Adrenal gland (tissue), 12 donors: ENCODE data around the gene VGLL3. TPM values are rescaled to one million over a fixed set of nuclear protein-coding genes. Genes with fewer than 3 reads are reported as not detected.
"Not testable (repeated sequence)": the region's sequence is repeated elsewhere in the genome, so short reads cannot be mapped to it uniquely, and the experiment has no call there.

Experiments
- DNase-seq, 7 donors: peaks; one replicate each; pipeline ENCODE4 v3.0.0-alpha.2; 2019 to 2020
- H3K27ac ChIP-seq, 5 donors: fragments of 200-600 bp; sonication (generic) in 4 of 5; 1 replicate in 3 of 5; 2 replicates in 2 of 5; pipeline versions ENCODE4 v1.5.1 to v1.8.0; 2016 to 2020; ENCODE audit warnings: mild to moderate bottlenecking in 1 of 5
- H3K27me3 ChIP-seq: fragments of 200-600 bp; 2 replicates; pipeline ENCODE4 v1.8.0; 2021
- H3K36me3 ChIP-seq, 2 donors: fragments of 200-600 bp; replicated peaks in 1 of 2; 1 replicate in 1 of 2; 2 replicates in 1 of 2; pipeline versions ENCODE4 v1.5.1 to v1.8.0; 2018 to 2022
- H3K4me1 ChIP-seq, 2 donors: fragments of 200-600 bp; replicated peaks in 1 of 2; 1 replicate in 1 of 2; 2 replicates in 1 of 2; pipeline versions ENCODE4 v1.5.1 to v1.8.0; 2018 to 2021
- H3K4me3 ChIP-seq, 4 donors: fragments of 200-600 bp; sonication (generic) in 3 of 4; one replicate each; pipeline ENCODE4 v1.5.1; 2016 to 2018
- H3K9me3 ChIP-seq, 3 donors: fragments of 200-600 bp; sonication (generic) in 1 of 3; replicated peaks in 1 of 3; 1 replicate in 2 of 3; 2 replicates in 1 of 3; pipeline versions ENCODE4 v1.5.1 to v1.8.0; 2016 to 2021
- CTCF ChIP-seq, 6 experiments: fragments of 450-650 bp in 4 of 6; fragments of 200-600 bp in 2 of 6; sonication (generic) in 1 of 6; IDR thresholded peaks; 1 replicate in 5 of 6; 2 replicates in 1 of 6; pipeline versions ENCODE4 v1.5.1 to v1.8.0; 2016 to 2021; ENCODE audit warnings: antibody characterized with exemption in 6 of 6, mild to moderate bottlenecking in 2 of 6, moderate library complexity in 1 of 6
- POLR2A ChIP-seq, 2 donors: fragments of 450-650 bp; IDR thresholded peaks; one replicate each; pipeline ENCODE4 v1.6.1; 2017; ENCODE audit warnings: antibody characterized with exemption in 2 of 2, mild to moderate bottlenecking in 2 of 2, moderate library complexity in 1 of 2
- WGBS, 4 donors: extraction: QIAGEN DNeasy Blood & Tissue Kit in 2 of 4; methylation state at CpG; one replicate each; pipeline versions ENCODE4 v1.1.5 to v1.1.7; 2013 to 2017; 5-methylcytosine and 5-hydroxymethylcytosine counted together
- intact Hi-C, 2 donors: fragments of 100-400 bp; cut with DNase I; formaldehyde crosslinking; loops; one replicate each; pipeline versions ENCODE4 v1.14.1 to v1.15.0; 2022 to 2023
- polyA plus RNA-seq, 3 donors: library from polyadenylated mRNA; stranded (reverse); fragments of 200-250 nt in 2 of 3; fragments of 350-450 nt in 1 of 3; fragmentation: Illumina TruSeq in 1 of 3; extraction: RNeasy Lipid Tissue Mini Kit (QIAGEN cat#74804) in 1 of 3; gene quantifications; one replicate each; pipeline ENCODE4 v1.2.3, GENCODE V29; 2013 to 2014
- total RNA-seq, 9 donors: library from RNA; depleted of rRNA in 4 of 9; stranded (reverse); fragments of >200 nt in 4 of 9; fragments of 120-200 nt in 1 of 9; fragmentation: NEBNext Ultra II Directional in 1 of 9; extraction: Animal tissue kit (Norgen Biotek cat#: 25700) in 1 of 9; gene quantifications; one replicate each; pipeline versions ENCODE4 v1.1.0 to v1.2.4, GENCODE V29; 2013 to 2023
- donor health status: healthy with polysubstance abuse.
- donor health status: Bipolar disorder and iron deficiency.
- donor health status: DM: yes; HTN: yes; CAD: no.
- donor health status: DM: no; HTN: no; CAD: no.
- donor health status: DM: no; HTN: no; CAD: no.
- donor health status: DM: yes; HTN: yes; CAD: no.

VGLL3 gene
- total and polyA plus RNA-seq, 12 donors, result 1.3 to 20.5 (median 3.9) TPM

- 50 to 67% (median 55%) methylated on average over 1 of the region's 1 CpG for WGBS, 4 donors
- Histone ChIP-seq H3K4me3 (no peak overlapping the region), H3K27ac (no peak overlapping the region), H3K9me3 (no peaks in the 10 kb centered on the region), H3K4me1 (no peaks in the 10 kb centered on the region), H3K27me3 (no peaks in the 10 kb centered on the region), H3K36me3 (no peaks in the 10 kb centered on the region)
- TF ChIP-seq POLR2A (IDR thresholded peaks at IDR 0.05) (no peak), CTCF (IDR thresholded peaks at IDR 0.05) (no peak)
- DNase-seq, result no peak
- intact Hi-C loops, result no loop called here
Measured at GRCh38 chr3:87033205-87033604, 42.3 kb upstream of the VGLL3 start.

GRCh38 chr3:87025661-87026645, 35.0 kb upstream of the VGLL3 start:
- no peak for DNase-seq
- intact Hi-C loops, result no loop called here
- Histone ChIP-seq H3K36me3 (no peaks in the 10 kb centered on the region), H3K9me3 (no peaks in the 10 kb centered on the region), H3K4me1 (no peaks in the 10 kb centered on the region), H3K27me3 (no peaks in the 10 kb centered on the region), H3K4me3 (no peak overlapping the region), H3K27ac (no peak overlapping the region)
- TF ChIP-seq POLR2A (IDR thresholded peaks at IDR 0.05), result no peak
- TF ChIP-seq CTCF (IDR thresholded peaks at IDR 0.05), result no peak
- WGBS, 4 donors, result 67 to 72% (median 69%) methylated on average over 3 of the region's 3 CpGs

GRCh38 chr3:87017370-87017769, 26.4 kb upstream of the VGLL3 start:
- DNase-seq, intact Hi-C loops, H3K36me3 ChIP-seq, H3K27ac ChIP-seq, H3K4me1 ChIP-seq, H3K27me3 ChIP-seq, H3K9me3 ChIP-seq, H3K4me3 ChIP-seq: not testable (repeated sequence)
- 74 to 86% (median 79%) methylated on average over 3 to 6 of the region's 6 CpGs for WGBS, 4 donors

GRCh38 chr3:87009271-87009670, 18.3 kb upstream of the VGLL3 start:
- intact Hi-C loops, result no loop called here
- TF ChIP-seq POLR2A (IDR thresholded peaks at IDR 0.05), result no peak
- no peak for TF ChIP-seq CTCF (IDR thresholded peaks at IDR 0.05)
- Histone ChIP-seq H3K27ac (no peak overlapping the region), H3K27me3 (no peaks in the 10 kb centered on the region), H3K9me3 (no peaks in the 10 kb centered on the region), H3K4me1 (no peaks in the 10 kb centered on the region), H3K4me3 (no peak overlapping the region), H3K36me3 (no peaks in the 10 kb centered on the region)
- DNase-seq, result no peak
- 28 to 75% (median 47%) methylated on average over 2 of the region's 2 CpGs for WGBS, 4 donors
